ENCODE results near the gene AGTR2.

Gene AGTR2

GRCh38 chrX:116198235-116198634 is 27.7 kb downstream of the AGTR2 start:
- no peak overlapping the region for H3K27ac ChIP-seq (ENCODE audit: low read depth, low read length)
- no peak overlapping the region for H3K9ac ChIP-seq (ENCODE audit: low read length)
- no peak overlapping the region for H2AFZ ChIP-seq (ENCODE audit: low read depth, low read length, severe bottlenecking)
- no peaks in the 10 kb centered on the region for H3K36me3 ChIP-seq (ENCODE audit: low read length)
- H3K27me3 ChIP-seq (ENCODE audit: low read length): no peaks in the 10 kb centered on the region
- no peak overlapping the region for H3K4me3 ChIP-seq (ENCODE audit: insufficient read depth, low read length, poor library complexity, severe bottlenecking)
- H3K79me2 ChIP-seq (ENCODE audit: insufficient read depth, low read length): no peaks in the 10 kb centered on the region
- H3K9me3 ChIP-seq (ENCODE audit: insufficient read depth, low read length): no peaks in the 10 kb centered on the region
- no peaks in the 10 kb centered on the region for H3F3A ChIP-seq (ENCODE audit: insufficient read depth)
- TF ChIP-seq CTCF (IDR thresholded peaks at IDR 0.05; ENCODE audit: insufficient read depth, low read length, poor library complexity, severe bottlenecking): no peak
- TF ChIP-seq EZH2phosphoT487 (conservative IDR thresholded peaks at IDR 0.05; ENCODE audit: low read length): no peak
- H3K4me2 ChIP-seq (ENCODE audit: low read depth, low read length, poor library complexity, severe bottlenecking): no peak overlapping the region
- H3K9me2 ChIP-seq (replicated peaks; ENCODE audit: insufficient read depth, low read length): no peaks in the 10 kb centered on the region
- no peaks in the 10 kb centered on the region for H4K20me1 ChIP-seq (ENCODE audit: low read depth, low read length)

GRCh38 chrX:116198810-116199209 is 28.3 kb downstream of the AGTR2 start:
- Histone ChIP-seq H3K9me3 (ENCODE audit: insufficient read depth, low read length) (no peaks in the 10 kb centered on the region), H2AFZ (ENCODE audit: low read depth, low read length, severe bottlenecking) (no peak overlapping the region), H3F3A (ENCODE audit: insufficient read depth) (no peaks in the 10 kb centered on the region), H3K9me2 (replicated peaks; ENCODE audit: insufficient read depth, low read length) (no peaks in the 10 kb centered on the region), H4K20me1 (ENCODE audit: low read depth, low read length) (no peaks in the 10 kb centered on the region), H3K79me2 (ENCODE audit: insufficient read depth, low read length) (no peaks in the 10 kb centered on the region), H3K4me3 (ENCODE audit: insufficient read depth, low read length, poor library complexity, severe bottlenecking) (no peak overlapping the region), H3K27me3 (ENCODE audit: low read length) (no peaks in the 10 kb centered on the region), H3K27ac (ENCODE audit: low read depth, low read length) (no peak overlapping the region), H3K36me3 (ENCODE audit: low read length) (no peaks in the 10 kb centered on the region), H3K4me2 (ENCODE audit: low read depth, low read length, poor library complexity, severe bottlenecking) (no peak overlapping the region), H3K9ac (ENCODE audit: low read length) (no peak overlapping the region)
- TF ChIP-seq EZH2phosphoT487 (conservative IDR thresholded peaks at IDR 0.05; ENCODE audit: low read length) (no peak), CTCF (IDR thresholded peaks at IDR 0.05; ENCODE audit: insufficient read depth, low read length, poor library complexity, severe bottlenecking) (no peak)

- no peak for TF ChIP-seq CTCF (IDR thresholded peaks at IDR 0.05; ENCODE audit: insufficient read depth, low read length, poor library complexity, severe bottlenecking)
- no peak for TF ChIP-seq EZH2phosphoT487 (conservative IDR thresholded peaks at IDR 0.05; ENCODE audit: low read length)
- no peaks in the 10 kb centered on the region for H3F3A ChIP-seq (ENCODE audit: insufficient read depth)
- no peaks in the 10 kb centered on the region for H3K36me3 ChIP-seq (ENCODE audit: low read length)
- H3K4me3 ChIP-seq (ENCODE audit: insufficient read depth, low read length, poor library complexity, severe bottlenecking): no peak overlapping the region
- no peaks in the 10 kb centered on the region for H3K79me2 ChIP-seq (ENCODE audit: insufficient read depth, low read length)
- no peak overlapping the region for H3K4me2 ChIP-seq (ENCODE audit: low read depth, low read length, poor library complexity, severe bottlenecking)
- no peaks in the 10 kb centered on the region for H3K27me3 ChIP-seq (ENCODE audit: low read length)
- H3K9me2 ChIP-seq (replicated peaks; ENCODE audit: insufficient read depth, low read length): no peaks in the 10 kb centered on the region
- no peak overlapping the region for H2AFZ ChIP-seq (ENCODE audit: low read depth, low read length, severe bottlenecking)
- H3K9ac ChIP-seq (ENCODE audit: low read length): no peak overlapping the region
- no peak overlapping the region for H3K27ac ChIP-seq (ENCODE audit: low read depth, low read length)
- H3K9me3 ChIP-seq (ENCODE audit: insufficient read depth, low read length): no peaks in the 10 kb centered on the region
- H4K20me1 ChIP-seq (ENCODE audit: low read depth, low read length): no peaks in the 10 kb centered on the region
These were observed 34.4 kb downstream of the AGTR2 start for GRCh38 chrX:116204932-116205331.
